H1 (cell line): ENCODE measurements around the gene GATD1. TPM values are rescaled to one million over a fixed set of nuclear protein-coding genes. Genes with fewer than 3 reads are reported as not detected.

Experiments
- POLR2A ChIP-seq, 2 experiments: IDR thresholded peaks; 1 replicate in 1 of 2; 2 replicates in 1 of 2; pipeline ENCODE4 v1.6.1; 2011; ENCODE audit warnings: low read depth in 2 of 2, low read length in 2 of 2, mild to moderate bottlenecking in 2 of 2; ENCODE audit errors: control extremely low read depth in 1 of 2
- polyA plus RNA-seq, 7 experiments: library from polyadenylated mRNA; depleted of rRNA in 3 of 7; stranded (reverse) in 5 of 7; unstranded in 2 of 7; fragments of >200 nt in 5 of 7; fragments of 200-250 nt in 2 of 7; gene quantifications; 1 replicate in 5 of 7; 2 replicates in 1 of 7; 4 replicates in 1 of 7; pipeline versions ENCODE4 v1.2.1 to v1.2.3, GENCODE V29; 2011 to 2013; ENCODE audit warnings: missing spikeins in 2 of 7, mixed read lengths in 2 of 7
- total RNA-seq: library from RNA; stranded (reverse); fragmentation: NEBNext Ultra II Directional; extraction: Animal tissue kit (Norgen Biotek cat#: 25700); gene quantifications from 2 replicates; pipeline ENCODE4 v1.2.1, GENCODE V29; 2021

The GATD1 gene
- total and polyA plus RNA-seq, 2 of the 8 experiments (the other 6 are each of a cell fraction or from before 2014, with no cell fraction given) = 47.5 to 54.8 TPM

GRCh38 chr11:824292-824880 lies 47.1 kb upstream of the GATD1 start (continued):
- no peak for TF ChIP-seq POLR2A (IDR thresholded peaks at IDR 0.05; ENCODE audit: control extremely low read depth in 1 of 2, low read depth in 2 of 2, low read length in 2 of 2)
- TF ChIP-seq, all 59 proteins: peak for 0
